ENCODE data around the gene CPLX3.

DNA sequence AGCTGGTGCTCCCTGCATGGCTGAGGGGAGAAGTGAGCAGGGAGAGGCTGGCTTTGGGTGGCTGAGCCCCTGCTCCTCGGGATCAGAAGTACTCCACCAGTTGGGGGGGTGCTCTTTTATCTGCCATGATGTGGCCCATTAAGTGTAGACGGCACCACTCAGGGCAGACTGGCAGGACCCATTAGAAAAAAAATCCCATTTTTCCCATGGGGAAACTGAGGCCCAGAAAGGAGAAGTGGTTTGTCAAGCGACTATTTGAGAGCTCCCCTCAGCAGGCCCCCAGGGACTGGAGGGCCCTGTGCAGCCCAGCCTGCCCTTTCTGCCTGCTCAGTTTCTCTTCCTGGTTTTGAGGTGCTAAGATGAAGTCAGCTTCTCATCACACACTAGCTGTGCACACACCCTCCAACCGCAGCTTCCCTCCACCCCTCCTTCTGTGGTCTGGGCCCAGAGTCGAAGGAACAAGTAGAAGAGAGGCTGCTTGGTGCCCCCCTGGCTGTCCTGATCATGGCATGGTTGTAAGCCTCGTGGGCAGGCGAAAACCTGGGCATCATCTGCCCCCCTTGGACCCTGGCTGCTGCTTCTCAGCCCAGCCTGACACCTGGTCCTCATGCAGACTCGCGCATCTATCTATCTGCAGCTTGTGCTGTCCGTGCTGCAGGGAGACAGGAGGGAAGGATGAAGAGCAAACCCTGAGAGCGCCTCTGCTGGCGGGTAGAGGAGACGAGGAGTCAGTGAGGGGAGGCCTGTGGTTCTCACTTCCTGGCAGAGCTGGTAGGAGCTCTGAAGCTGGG is 39.0 kb upstream of the CPLX3 start:
- TF ChIP-seq, protein P1, sequence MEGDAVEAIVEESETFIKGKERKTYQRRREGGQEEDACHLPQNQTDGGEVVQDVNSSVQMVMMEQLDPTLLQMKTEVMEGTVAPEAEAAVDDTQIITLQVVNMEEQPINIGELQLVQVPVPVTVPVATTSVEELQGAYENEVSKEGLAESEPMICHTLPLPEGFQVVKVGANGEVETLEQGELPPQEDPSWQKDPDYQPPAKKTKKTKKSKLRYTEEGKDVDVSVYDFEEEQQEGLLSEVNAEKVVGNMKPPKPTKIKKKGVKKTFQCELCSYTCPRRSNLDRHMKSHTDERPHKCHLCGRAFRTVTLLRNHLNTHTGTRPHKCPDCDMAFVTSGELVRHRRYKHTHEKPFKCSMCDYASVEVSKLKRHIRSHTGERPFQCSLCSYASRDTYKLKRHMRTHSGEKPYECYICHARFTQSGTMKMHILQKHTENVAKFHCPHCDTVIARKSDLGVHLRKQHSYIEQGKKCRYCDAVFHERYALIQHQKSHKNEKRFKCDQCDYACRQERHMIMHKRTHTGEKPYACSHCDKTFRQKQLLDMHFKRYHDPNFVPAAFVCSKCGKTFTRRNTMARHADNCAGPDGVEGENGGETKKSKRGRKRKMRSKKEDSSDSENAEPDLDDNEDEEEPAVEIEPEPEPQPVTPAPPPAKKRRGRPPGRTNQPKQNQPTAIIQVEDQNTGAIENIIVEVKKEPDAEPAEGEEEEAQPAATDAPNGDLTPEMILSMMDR (IDR thresholded peaks at IDR 0.05), result peak; percentile 9 to 39
- TF ChIP-seq EP300 (IDR thresholded peaks at IDR 0.05) (no peak), POLR2AphosphoS5 (IDR thresholded peaks at IDR 0.05) (no peak)
